Heart right ventricle (tissue), 16 donors: ENCODE data around the gene RANBP3. TPM values are rescaled to one million over a fixed set of nuclear protein-coding genes. Genes with fewer than 3 reads are reported as not detected.
"Not testable (repeated sequence)": the region's sequence is repeated elsewhere in the genome, so short reads cannot be mapped to it uniquely, and the experiment has no call there.

Source experiments
- ATAC-seq, 8 donors: fragments of 200-7000 bp; cut with Tn5 transposase; one replicate each; pipeline ENCODE4 v1.9.1; 2020; ENCODE audit warnings: mild to moderate bottlenecking in 8 of 8, moderate library complexity in 8 of 8, moderate number of reproducible peaks in 1 of 8
- DNase-seq, 2 donors: peaks; one replicate each; pipeline ENCODE4 v3.0.0-alpha.2; 2020
- H3K27ac ChIP-seq, 10 donors: fragments of 200-600 bp; sonication (generic) in 2 of 10; one replicate each; pipeline versions ENCODE4 v1.5.0 to v1.8.0; 2020 to 2022; ENCODE audit warnings: mild to moderate bottlenecking in 3 of 10
- H3K27me3 ChIP-seq, 7 donors: fragments of 200-600 bp; one replicate each; pipeline ENCODE4 v1.8.0; 2021 to 2022; ENCODE audit warnings: mild to moderate bottlenecking in 2 of 7
- H3K36me3 ChIP-seq, 9 donors: fragments of 200-600 bp; sonication (generic) in 1 of 9; one replicate each; pipeline versions ENCODE4 v1.5.0 to v1.8.0; 2020 to 2022; ENCODE audit warnings: mild to moderate bottlenecking in 2 of 9
- H3K4me1 ChIP-seq, 9 donors: fragments of 200-600 bp; sonication (generic) in 1 of 9; one replicate each; pipeline versions ENCODE4 v1.5.0 to v1.8.0; 2020 to 2022; ENCODE audit warnings: mild to moderate bottlenecking in 4 of 9
- H3K4me3 ChIP-seq, 10 donors: fragments of 200-600 bp; sonication (generic) in 2 of 10; one replicate each; pipeline versions ENCODE4 v1.5.0 to v1.8.0; 2020 to 2022; ENCODE audit warnings: mild to moderate bottlenecking in 7 of 10, moderate library complexity in 2 of 10
- H3K9me3 ChIP-seq, 11 donors: fragments of 200-600 bp in 10 of 11; sonication (generic) in 2 of 11; one replicate each; pipeline versions ENCODE4 v1.5.0 to v1.8.0; 2013 to 2022; ENCODE audit warnings: mild to moderate bottlenecking in 2 of 11, control low read depth in 1 of 11, moderate library complexity in 1 of 11
- CTCF ChIP-seq, 9 donors: fragments of 200-600 bp; sonication (generic) in 2 of 9; IDR thresholded peaks; one replicate each; pipeline versions ENCODE4 v1.5.0 to v1.8.0; 2021 to 2022; ENCODE audit warnings: antibody characterized with exemption in 9 of 9, mild to moderate bottlenecking in 5 of 9, moderate library complexity in 1 of 9
- WGBS, 2 donors: extraction: QIAGEN DNeasy Blood & Tissue Kit; methylation state at CpG; one replicate each; pipeline ENCODE4 v1.1.7; 2013; ENCODE audit warnings: inconsistent platforms in 1 of 2; 5-methylcytosine and 5-hydroxymethylcytosine counted together
- intact Hi-C, 10 donors: fragments of 100-400 bp; cut with DNase I; formaldehyde crosslinking; loops; one replicate each; pipeline versions ENCODE4 v1.11.1 to v1.14.2; 2022
- polyA plus RNA-seq, 2 donors: library from polyadenylated mRNA; stranded (reverse); fragments of 200-250 nt; gene quantifications; one replicate each; pipeline ENCODE4 v1.2.3, GENCODE V29; 2013
- total RNA-seq, 10 donors: library from RNA; stranded (reverse); fragmentation: NEBNext Ultra II Directional in 3 of 10; extraction: Animal tissue kit (Norgen Biotek cat#: 25700) in 3 of 10; gene quantifications; one replicate each; pipeline versions ENCODE4 v1.2.1 to v1.2.4, GENCODE V29; 2021 to 2023
- donor health status: Arrhythmogenic right ventricular cardiomyopathy.
- donor health status: ischemic (EF 13 %, LVEDD 7.1; RV severe dilation, severe dysfunction).
- donor health status: healthy with polysubstance abuse.
- donor health status: DM: no; HTN: yes; CAD: no.
- donor health status: DM: no; HTN: no; CAD: no.
- donor health status: ischemic (EF 25% LVEDD 6.9; RV normal size, moderate dysfunction).
- donor health status: ischemic (EF 25% LVEDD 5.7; RV mildly dilated, moderate dysfunction).
- donor health status: healthy.
- donor health status: DM: yes; HTN: yes; CAD: no.
- donor health status: Ischemic cardiomyopathy.
- donor health status: ischemic (EF 35%, LVEDD 5.7; RV mildly dilated, moderate dysfunction).
- donor health status: nonischemic (EF 11% LVEDD 7.7; RV severe dilation, severe dysfunction).
- donor health status: DM: yes; HTN: yes; CAD: no.
- donor health status: PGD.
- donor health status: ischemic (EF 29% LVEDD 5.4; RV normal size, mild dysfunction).
- donor health status: nonischemic (EF 23%, LVEDD 6.1; RV moderate dilation, normal function).

Gene RANBP3
- total and polyA plus RNA-seq, 12 donors, result 29.5 to 76.1 (median 63.0) TPM

- H3K36me3 ChIP-seq, result peaks cover 0 to 22% (median 0%) of the 10 kb centered on the region in 9 donors
- WGBS, 2 donors, result 29 to 30% methylated on average over 29 of the region's 29 CpGs
- H3K27me3 ChIP-seq, result no peaks in the 10 kb centered on the region
- H3K27ac ChIP-seq, result peak overlapping the region in 9 of 10 donors; percentile 52 to 78 (median 68)
- intact Hi-C loops, result loop anchor here in 1 of 10 donors (5.0 kb wide), 1 partner anchor 55 kb away; no protein-coding TSS in a partner anchor
- H3K4me1 ChIP-seq, result peaks cover 40 to 100% (median 85%) of the 10 kb centered on the region in 9 donors
- TF ChIP-seq CTCF (IDR thresholded peaks at IDR 0.05), result no peak
- ATAC-seq (peak; percentile 12 to 56 (median 50)), DNase-seq (no peak)
- H3K9me3 ChIP-seq, result no peaks in the 10 kb centered on the region
- H3K4me3 ChIP-seq, result peak overlapping the region in 4 of 10 donors; percentile 3 to 29 (median 5)
Observed at GRCh38 chr19:5961969-5962945, 15.7 kb downstream of the RANBP3 start.

GRCh38 chr19:5961641-5961968, 16.3 kb downstream of the RANBP3 start:
- Histone ChIP-seq H3K4me1 (peaks cover 40 to 100% (median 85%) of the 10 kb centered on the region in 9 donors), H3K27ac (peak overlapping the region in 9 of 10 donors; percentile 52 to 78 (median 68)), H3K4me3 (peak overlapping the region in 4 of 10 donors; percentile 3 to 29 (median 5)), H3K36me3 (peaks cover 0 to 22% (median 0%) of the 10 kb centered on the region in 9 donors)
- intact Hi-C loops, result loop anchor here in 1 of 10 donors (5.0 kb wide), 1 partner anchor 54 kb away; no protein-coding TSS in a partner anchor
- H3K27me3 ChIP-seq, H3K9me3 ChIP-seq, DNase-seq: not testable (repeated sequence)
- ATAC-seq, result peak in 1 of 8 donors; percentile 2
- 57 to 70% methylated on average over 6 of the region's 6 CpGs for WGBS, 2 donors

- Histone ChIP-seq H3K9me3 (no peaks in the 10 kb centered on the region), H3K36me3 (peaks cover 0 to 14% (median 0%) of the 10 kb centered on the region in 9 donors), H3K27me3 (no peaks in the 10 kb centered on the region), H3K27ac (peak overlapping the region; percentile 12 to 78 (median 54)), H3K4me3 (no peak overlapping the region), H3K4me1 (peaks cover 29 to 100% (median 86%) of the 10 kb centered on the region in 9 donors)
- ATAC-seq (peak; percentile 16 to 57 (median 40)), DNase-seq (peak; percentile 55 to 66)
- WGBS, 2 donors, result 41 to 54% methylated on average over 18 of the region's 18 CpGs
- intact Hi-C loops, result loop anchor here in 1 of 10 donors (5.0 kb wide), 1 partner anchor 53 kb away; no protein-coding TSS in a partner anchor
- TF ChIP-seq CTCF (IDR thresholded peaks at IDR 0.05), result no peak
Observed at GRCh38 chr19:5960005-5961001, 17.6 kb downstream of the RANBP3 start.

GRCh38 chr19:5959260-5960004, 18.5 kb downstream of the RANBP3 start:
- no peak overlapping the region for H3K4me3 ChIP-seq
- H3K4me1 ChIP-seq, result peaks cover 32 to 100% (median 91%) of the 10 kb centered on the region in 9 donors
- ATAC-seq (no peak), DNase-seq (no peak)
- no peaks in the 10 kb centered on the region for H3K27me3 ChIP-seq
- H3K27ac ChIP-seq, result peak overlapping the region in 9 of 10 donors; percentile 35 to 78 (median 55)
- 66 to 80% methylated on average over 14 of the region's 14 CpGs for WGBS, 2 donors
- peaks cover 0 to 11% (median 0%) of the 10 kb centered on the region in 9 donors for H3K36me3 ChIP-seq
- TF ChIP-seq CTCF (IDR thresholded peaks at IDR 0.05), result no peak
- H3K9me3 ChIP-seq, result no peaks in the 10 kb centered on the region
- intact Hi-C loops, result loop anchor here in 2 of 10 donors (5.0 to 10.0 kb wide), 2 partner anchors 52 to 615 kb away; partner anchors contain the start of gene PTPRS (in 1 of the 2)
